Endodermal cell (in vitro differentiated cells): ENCODE data around the gene PDCD4. TPM values are rescaled to one million over a fixed set of nuclear protein-coding genes. Genes with fewer than 3 reads are reported as not detected.

ENCODE experiments used
- DNase-seq: peaks from one replicate; pipeline ENCODE4 v3.0.0-alpha.2; 2017
- H3K27ac ChIP-seq: 2 replicates; pipeline ENCODE4 v1.5.1; 2013; ENCODE audit warnings: mild to moderate bottlenecking, low read depth, low read length, moderate library complexity
- H3K27me3 ChIP-seq: 2 replicates; pipeline ENCODE4 v1.6.1; 2013; ENCODE audit warnings: mild to moderate bottlenecking, low read length, moderate library complexity; ENCODE audit not compliant: insufficient read depth, control insufficient read depth, poor library complexity, severe bottlenecking
- H3K36me3 ChIP-seq: 2 replicates; pipeline ENCODE4 v1.7.0; 2013; ENCODE audit warnings: mild to moderate bottlenecking, low read length, moderate library complexity; ENCODE audit not compliant: control insufficient read depth, insufficient read depth
- H3K4me1 ChIP-seq: one replicate; pipeline ENCODE4 v1.7.0; 2013; ENCODE audit warnings: low read length; ENCODE audit not compliant: control insufficient read depth, insufficient read depth
- H3K4me3 ChIP-seq: 2 replicates; pipeline ENCODE4 v1.5.1; 2013; ENCODE audit warnings: mild to moderate bottlenecking, low read length, moderate library complexity
- H3K9ac ChIP-seq: 2 replicates; pipeline ENCODE4 v1.6.1; 2013; ENCODE audit warnings: mild to moderate bottlenecking, low read length, moderate library complexity; ENCODE audit not compliant: poor library complexity, severe bottlenecking; ENCODE audit errors: extremely low read depth
- H3K9me3 ChIP-seq: 2 replicates; pipeline ENCODE4 v1.6.1; 2013; ENCODE audit warnings: mild to moderate bottlenecking, low read length, moderate library complexity; ENCODE audit not compliant: control insufficient read depth
- H3K27ac Mint-ChIP-seq: 2 replicates; pipeline ENCODE4 v1.8.0; 2020; ENCODE audit warnings: mixed read lengths
- H3K27me3 Mint-ChIP-seq: 2 replicates; pipeline ENCODE4 v1.8.0; 2021; ENCODE audit warnings: mild to moderate bottlenecking, mixed read lengths; ENCODE audit not compliant: insufficient read depth
- H3K36me3 Mint-ChIP-seq: 2 replicates; pipeline ENCODE4 v1.8.0; 2020; ENCODE audit warnings: low read depth, mixed read lengths
- H3K4me1 Mint-ChIP-seq: 2 replicates; pipeline ENCODE4 v1.8.0; 2020; ENCODE audit warnings: mixed read lengths
- H3K4me3 Mint-ChIP-seq: 2 replicates; pipeline ENCODE4 v1.8.0; 2020; ENCODE audit warnings: mild to moderate bottlenecking, moderate library complexity, mixed read lengths
- H3K9me3 Mint-ChIP-seq: 2 replicates; pipeline ENCODE4 v1.8.0; 2020; ENCODE audit warnings: mild to moderate bottlenecking, mixed read lengths
- WGBS, 2 experiments: methylation state at CpG; one replicate each; pipeline versions ENCODE4 v1.1.5 to v1.1.7; 2013; ENCODE audit warnings: missing lambda C conversion rate in 2 of 2, mixed read lengths in 1 of 2; ENCODE audit not compliant: insufficient coverage in 1 of 2, insufficient read length in 1 of 2; 5-methylcytosine and 5-hydroxymethylcytosine counted together
- total RNA-seq, 2 donors: library from RNA; stranded (reverse); fragmentation: NEBNext Ultra II Directional in 1 of 2; extraction: Animal tissue kit (Norgen Biotek cat#: 25700) in 1 of 2; gene quantifications; 2 replicates in 1 of 2; 3 replicates in 1 of 2; pipeline ENCODE4 v1.2.1, GENCODE V29; 2021
- TF ChIP-seq, protein P1 (sequence below): fragments of 200-600 bp; sonication (generic); conservative IDR thresholded peaks from 2 replicates; pipeline ENCODE4 v1.5.0; 2021; ENCODE audit warnings: antibody characterized with exemption, mild to moderate bottlenecking

The PDCD4 gene
- total RNA-seq, 2 donors from 2014 or later, result 46.5 to 48.5 TPM

DNA sequence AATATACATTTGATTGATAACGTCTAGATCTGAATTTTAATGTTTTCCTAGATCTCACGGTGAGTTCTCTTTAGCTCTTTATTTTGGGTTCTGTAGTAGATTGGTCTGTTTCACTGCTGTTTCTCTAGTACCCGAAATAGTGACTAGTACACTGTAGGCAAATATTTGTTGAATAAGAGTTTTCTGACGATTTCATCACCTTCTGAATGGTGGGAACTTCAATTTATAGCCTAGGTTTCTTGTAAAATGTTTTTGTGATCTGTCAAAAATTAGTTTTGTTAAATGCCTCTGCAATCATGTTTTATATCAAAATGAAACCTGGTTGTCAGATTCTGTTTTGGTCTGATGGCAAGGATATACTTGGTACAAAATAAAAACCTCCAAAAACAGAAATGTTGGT, 10.2 kb downstream of the PDCD4 start:
- H3K27ac ChIP-seq, result no peak overlapping the region
- peaks cover 43% of the 10 kb centered on the region for H3K36me3 ChIP-seq
- no peak for DNase-seq
- H3K4me1 ChIP-seq, result no peaks in the 10 kb centered on the region
- no peaks in the 10 kb centered on the region for H3K9me3 ChIP-seq
- Mint-ChIP-seq H3K9me3 (no peaks in the 10 kb centered on the region), H3K27ac (no peak overlapping the region), H3K4me1 (no peaks in the 10 kb centered on the region), H3K36me3 (peaks cover 23% of the 10 kb centered on the region), H3K27me3 (no peaks in the 10 kb centered on the region), H3K4me3 (no peak overlapping the region)
- no peak overlapping the region for H3K4me3 ChIP-seq
- H3K27me3 ChIP-seq, result no peaks in the 10 kb centered on the region
- TF ChIP-seq, protein P1, sequence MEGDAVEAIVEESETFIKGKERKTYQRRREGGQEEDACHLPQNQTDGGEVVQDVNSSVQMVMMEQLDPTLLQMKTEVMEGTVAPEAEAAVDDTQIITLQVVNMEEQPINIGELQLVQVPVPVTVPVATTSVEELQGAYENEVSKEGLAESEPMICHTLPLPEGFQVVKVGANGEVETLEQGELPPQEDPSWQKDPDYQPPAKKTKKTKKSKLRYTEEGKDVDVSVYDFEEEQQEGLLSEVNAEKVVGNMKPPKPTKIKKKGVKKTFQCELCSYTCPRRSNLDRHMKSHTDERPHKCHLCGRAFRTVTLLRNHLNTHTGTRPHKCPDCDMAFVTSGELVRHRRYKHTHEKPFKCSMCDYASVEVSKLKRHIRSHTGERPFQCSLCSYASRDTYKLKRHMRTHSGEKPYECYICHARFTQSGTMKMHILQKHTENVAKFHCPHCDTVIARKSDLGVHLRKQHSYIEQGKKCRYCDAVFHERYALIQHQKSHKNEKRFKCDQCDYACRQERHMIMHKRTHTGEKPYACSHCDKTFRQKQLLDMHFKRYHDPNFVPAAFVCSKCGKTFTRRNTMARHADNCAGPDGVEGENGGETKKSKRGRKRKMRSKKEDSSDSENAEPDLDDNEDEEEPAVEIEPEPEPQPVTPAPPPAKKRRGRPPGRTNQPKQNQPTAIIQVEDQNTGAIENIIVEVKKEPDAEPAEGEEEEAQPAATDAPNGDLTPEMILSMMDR, result no peak
- 93 to 100% methylated on average over 2 to 4 of the region's 4 CpGs for WGBS, 2 experiments
- no peak overlapping the region for H3K9ac ChIP-seq

DNA sequence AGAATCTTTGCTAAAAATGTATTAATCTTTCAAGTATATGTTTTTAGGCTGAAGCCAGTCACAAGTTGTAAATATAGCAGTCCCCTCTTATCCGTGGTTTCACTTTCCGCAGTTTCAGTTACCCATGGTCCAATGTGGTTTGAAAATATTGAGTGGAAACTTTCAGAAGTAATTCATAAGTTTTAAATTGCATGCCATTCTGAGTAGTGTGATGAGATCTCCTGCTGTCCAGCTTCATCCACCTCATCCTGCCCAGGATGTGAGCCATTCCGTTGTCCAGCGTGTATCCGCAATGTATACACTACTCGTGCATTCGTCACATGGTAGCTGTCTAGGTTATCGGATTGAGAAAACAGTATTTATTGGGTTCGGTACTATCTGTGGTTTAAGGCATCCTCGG, 12.2 kb downstream of the PDCD4 start:
- Histone ChIP-seq H3K27ac (no peak overlapping the region), H3K4me1 (no peaks in the 10 kb centered on the region), H3K27me3 (no peaks in the 10 kb centered on the region), H3K9me3 (no peaks in the 10 kb centered on the region), H3K4me3 (no peak overlapping the region), H3K9ac (no peak overlapping the region), H3K36me3 (peaks cover 52% of the 10 kb centered on the region)
- H3K36me3 Mint-ChIP-seq, result peaks cover 28% of the 10 kb centered on the region
- 96 to 98% methylated on average over 8 to 10 of the region's 10 CpGs for WGBS, 2 experiments
- DNase-seq, result no peak
- H3K27ac Mint-ChIP-seq, result no peak overlapping the region
- H3K9me3 Mint-ChIP-seq, result no peaks in the 10 kb centered on the region
- no peak overlapping the region for H3K4me3 Mint-ChIP-seq
- H3K27me3 Mint-ChIP-seq, result no peaks in the 10 kb centered on the region
- H3K4me1 Mint-ChIP-seq, result no peaks in the 10 kb centered on the region
- TF ChIP-seq, protein P1, result no peak

DNA sequence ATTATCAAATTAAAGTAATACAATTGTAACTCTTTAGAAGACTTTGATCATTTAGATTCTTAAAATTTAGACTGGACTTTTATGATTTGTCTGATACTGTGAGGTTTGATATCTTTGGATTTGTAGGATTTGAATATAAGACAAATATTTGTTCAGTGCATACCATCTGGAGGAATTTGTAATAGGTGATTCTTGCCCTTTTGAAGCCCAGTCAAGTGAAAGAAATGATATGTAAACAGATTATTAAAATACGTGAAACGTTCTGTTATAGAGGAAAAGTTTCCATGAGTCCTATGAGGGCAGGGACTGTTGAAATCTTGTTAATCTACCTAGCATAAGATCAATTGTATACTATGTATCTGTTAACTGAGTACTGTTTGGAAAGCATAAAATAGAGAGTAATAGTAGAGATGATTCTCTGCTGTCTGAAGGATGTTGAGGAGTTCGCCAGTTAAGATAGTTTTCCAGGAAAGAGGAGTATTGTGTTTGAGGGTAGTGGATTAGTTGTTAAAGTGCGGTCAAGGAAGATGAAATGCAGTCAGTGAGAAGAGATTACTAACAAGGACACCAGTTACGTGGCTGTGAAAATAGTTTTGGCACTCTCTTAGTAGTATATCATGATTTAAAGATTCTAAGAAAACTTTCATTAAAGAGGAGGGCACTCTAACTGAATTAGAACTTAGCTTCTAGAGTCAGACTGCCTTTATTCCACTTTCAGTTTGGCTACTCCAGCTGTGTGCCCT, 14.4 kb downstream of the PDCD4 start:
- no peaks in the 10 kb centered on the region for H3K27me3 ChIP-seq
- DNase-seq, result no peak
- H3K36me3 ChIP-seq, result peaks cover 61% of the 10 kb centered on the region
- TF ChIP-seq, protein P1, result no peak
- no peak overlapping the region for H3K27ac ChIP-seq
- no peaks in the 10 kb centered on the region for H3K27me3 Mint-ChIP-seq
- no peak overlapping the region for H3K4me3 ChIP-seq
- H3K9me3 Mint-ChIP-seq, result no peaks in the 10 kb centered on the region
- no peaks in the 10 kb centered on the region for H3K9me3 ChIP-seq
- H3K27ac Mint-ChIP-seq, result no peak overlapping the region
- no peaks in the 10 kb centered on the region for H3K4me1 Mint-ChIP-seq
- no peak overlapping the region for H3K9ac ChIP-seq
- 74 to 75% methylated on average over 4 to 5 of the region's 5 CpGs for WGBS, 2 experiments
- H3K4me3 Mint-ChIP-seq, result no peak overlapping the region
- H3K36me3 Mint-ChIP-seq, result peaks cover 34% of the 10 kb centered on the region
- H3K4me1 ChIP-seq, result no peaks in the 10 kb centered on the region
